ENCODE measurements around the gene GRM8.

The GRM8 gene

DNA sequence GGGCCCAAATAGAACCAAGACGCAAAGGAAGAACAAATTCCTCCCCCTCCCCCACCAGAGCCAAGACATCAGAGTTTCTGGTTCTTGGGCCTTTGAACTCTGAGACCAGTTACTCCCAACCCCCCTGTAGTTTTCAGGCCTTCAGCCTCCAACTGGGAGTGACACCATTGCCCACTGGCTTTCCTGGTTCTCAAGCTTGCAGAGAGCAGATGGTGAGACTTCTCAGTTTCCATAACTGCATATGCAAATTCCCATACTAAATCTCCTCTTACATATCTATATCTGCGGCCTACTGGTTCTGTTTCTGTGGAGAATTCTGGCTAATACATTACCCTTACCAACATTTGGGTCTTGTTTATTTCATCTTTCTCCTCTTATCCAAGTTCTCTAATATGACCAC, 762.9 kb downstream of the GRM8 start:
- Histone ChIP-seq H3K27me3 (ENCODE audit: control insufficient read depth, insufficient read depth, low read length, poor library complexity, severe bottlenecking) (no peaks in the 10 kb centered on the region), H3K9me3 (ENCODE audit: control insufficient read depth, low read length) (no peaks in the 10 kb centered on the region), H3K4me3 (ENCODE audit: insufficient read depth, low read depth, low read length) (no peak overlapping the region), H3K4me1 (ENCODE audit: control insufficient read depth, insufficient read depth, low read length) (no peaks in the 10 kb centered on the region), H3K36me3 (ENCODE audit: control insufficient read depth, insufficient read depth, low read length) (no peaks in the 10 kb centered on the region), H3K27ac (ENCODE audit: insufficient read depth, low read depth, low read length, poor library complexity, severe bottlenecking) (no peak overlapping the region)
- whole genome bisulfite sequencing, 2 experiments = 86 to 91% methylated on average over 2 of the region's 2 CpGs

DNA sequence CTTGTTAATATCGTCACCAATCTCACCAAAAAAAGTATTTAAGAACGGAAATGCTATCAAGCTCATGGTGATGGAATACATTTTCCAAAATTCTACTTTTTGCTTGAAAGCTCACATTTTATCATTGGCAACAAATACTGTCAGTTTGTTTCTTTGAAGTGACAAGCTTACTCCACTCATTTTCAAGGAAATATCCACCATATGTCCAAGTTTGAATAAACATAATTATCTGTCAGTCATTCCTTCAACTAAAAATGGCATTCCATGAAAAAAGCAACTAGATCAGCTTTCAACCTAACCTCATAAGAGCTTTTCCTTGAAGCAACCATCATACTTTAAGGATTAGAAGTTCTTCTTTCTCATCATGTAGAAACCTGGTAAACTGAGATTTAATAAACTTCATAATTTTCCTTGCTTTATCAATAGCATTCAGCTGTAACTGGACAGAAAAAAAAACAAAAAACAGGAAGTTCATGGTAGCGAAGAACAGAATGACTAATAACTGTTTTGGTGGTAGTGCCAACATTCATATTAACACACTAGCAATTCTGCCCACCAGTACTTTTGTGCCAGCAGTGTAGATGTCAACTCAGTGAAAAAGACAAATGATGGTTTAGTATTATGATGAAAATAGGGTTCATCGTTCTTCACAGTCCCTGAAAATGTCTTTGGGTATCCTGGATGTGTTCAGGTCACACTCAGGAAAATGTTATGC, 764.9 kb downstream of the GRM8 start:
- Histone ChIP-seq H3K27me3 (ENCODE audit: control insufficient read depth, insufficient read depth, low read length, poor library complexity, severe bottlenecking) (no peaks in the 10 kb centered on the region), H3K4me3 (ENCODE audit: insufficient read depth, low read depth, low read length) (no peak overlapping the region), H3K27ac (ENCODE audit: insufficient read depth, low read depth, low read length, poor library complexity, severe bottlenecking) (no peak overlapping the region), H3K36me3 (ENCODE audit: control insufficient read depth, insufficient read depth, low read length) (no peaks in the 10 kb centered on the region), H3K4me1 (ENCODE audit: control insufficient read depth, insufficient read depth, low read length) (no peaks in the 10 kb centered on the region), H3K9me3 (ENCODE audit: control insufficient read depth, low read length) (no peaks in the 10 kb centered on the region)
- WGBS, 2 experiments = 95% methylated on average over 4 of the region's 4 CpGs

DNA sequence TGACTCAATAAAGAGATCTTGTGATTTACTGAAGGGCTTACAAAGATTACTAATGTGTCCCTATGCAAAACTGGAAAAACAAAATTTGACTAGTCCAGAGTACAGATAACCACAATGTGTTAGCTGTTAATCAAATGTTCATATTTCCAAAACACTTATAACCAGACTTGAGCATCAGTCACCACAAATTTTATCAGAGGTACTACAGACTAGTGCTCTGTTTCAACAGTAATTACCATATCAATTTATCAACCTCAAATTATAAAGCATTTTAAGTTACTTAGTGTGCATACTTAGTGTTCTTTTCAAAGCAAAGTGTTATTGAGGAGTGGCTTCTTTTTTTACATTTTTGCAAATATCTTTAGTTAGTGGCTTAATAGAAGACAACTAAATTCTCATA, 765.9 kb downstream of the GRM8 start:
- no peak overlapping the region for H3K4me3 ChIP-seq (ENCODE audit: insufficient read depth, low read depth, low read length)
- no peaks in the 10 kb centered on the region for H3K36me3 ChIP-seq (ENCODE audit: control insufficient read depth, insufficient read depth, low read length)
- H3K27ac ChIP-seq (ENCODE audit: insufficient read depth, low read depth, low read length, poor library complexity, severe bottlenecking) = no peak overlapping the region
- H3K9me3 ChIP-seq (ENCODE audit: control insufficient read depth, low read length) = no peaks in the 10 kb centered on the region
- no peaks in the 10 kb centered on the region for H3K27me3 ChIP-seq (ENCODE audit: control insufficient read depth, insufficient read depth, low read length, poor library complexity, severe bottlenecking)
- no peaks in the 10 kb centered on the region for H3K4me1 ChIP-seq (ENCODE audit: control insufficient read depth, insufficient read depth, low read length)

DNA sequence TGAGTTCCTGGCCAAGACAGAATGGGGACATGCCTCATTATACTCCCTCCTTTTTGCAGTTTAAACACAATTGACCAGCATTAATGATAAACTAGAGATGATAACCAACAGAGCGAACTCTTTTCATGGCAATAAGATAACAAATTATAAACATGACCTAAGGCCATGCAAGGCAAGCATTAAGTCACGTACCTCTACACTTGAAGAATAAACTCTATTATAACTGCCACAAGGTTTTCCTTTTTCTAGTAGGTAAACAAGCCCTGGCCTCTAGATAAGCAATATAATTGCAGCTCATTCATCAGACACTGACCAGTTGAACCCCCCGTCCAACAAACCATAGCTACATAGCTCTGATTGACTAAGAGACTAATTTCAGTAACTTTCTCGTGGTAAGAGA, 767.0 kb downstream of the GRM8 start:
- Histone ChIP-seq H3K27me3 (ENCODE audit: control insufficient read depth, insufficient read depth, low read length, poor library complexity, severe bottlenecking) (no peaks in the 10 kb centered on the region), H3K27ac (ENCODE audit: insufficient read depth, low read depth, low read length, poor library complexity, severe bottlenecking) (no peak overlapping the region), H3K36me3 (ENCODE audit: control insufficient read depth, insufficient read depth, low read length) (no peaks in the 10 kb centered on the region), H3K4me3 (ENCODE audit: insufficient read depth, low read depth, low read length) (no peak overlapping the region), H3K9me3 (ENCODE audit: control insufficient read depth, low read length) (no peaks in the 10 kb centered on the region), H3K4me1 (ENCODE audit: control insufficient read depth, insufficient read depth, low read length) (no peaks in the 10 kb centered on the region)
- 93 to 98% methylated on average over 4 of the region's 4 CpGs for WGBS, 2 experiments

DNA sequence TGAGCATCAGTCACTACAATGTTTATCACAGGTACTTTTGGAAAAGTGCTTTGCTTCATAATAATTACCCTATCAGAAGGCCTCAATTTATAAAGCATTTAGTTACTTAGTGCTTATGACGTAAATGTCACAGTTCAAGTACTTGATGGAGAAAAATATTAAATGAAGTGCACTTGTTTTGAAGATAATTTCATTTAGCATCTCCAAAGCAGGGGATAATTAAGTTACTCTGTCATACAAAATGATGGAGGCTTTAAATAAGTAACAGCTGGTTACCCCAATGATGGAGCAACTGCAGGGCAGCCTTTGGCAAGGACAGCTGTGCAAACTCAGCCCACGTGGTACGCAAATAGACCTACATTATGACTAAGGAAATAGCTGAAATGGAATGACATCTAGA, 768.8 kb downstream of the GRM8 start:
- H3K27me3 ChIP-seq (ENCODE audit: control insufficient read depth, insufficient read depth, low read length, poor library complexity, severe bottlenecking) = no peaks in the 10 kb centered on the region
- H3K9me3 ChIP-seq (ENCODE audit: control insufficient read depth, low read length) = no peaks in the 10 kb centered on the region
- no peak overlapping the region for H3K4me3 ChIP-seq (ENCODE audit: insufficient read depth, low read depth, low read length)
- 87 to 91% methylated on average over 3 of the region's 3 CpGs for WGBS, 2 experiments
- H3K27ac ChIP-seq (ENCODE audit: insufficient read depth, low read depth, low read length, poor library complexity, severe bottlenecking) = no peak overlapping the region
- H3K4me1 ChIP-seq (ENCODE audit: control insufficient read depth, insufficient read depth, low read length) = no peaks in the 10 kb centered on the region
- H3K36me3 ChIP-seq (ENCODE audit: control insufficient read depth, insufficient read depth, low read length) = no peaks in the 10 kb centered on the region

DNA sequence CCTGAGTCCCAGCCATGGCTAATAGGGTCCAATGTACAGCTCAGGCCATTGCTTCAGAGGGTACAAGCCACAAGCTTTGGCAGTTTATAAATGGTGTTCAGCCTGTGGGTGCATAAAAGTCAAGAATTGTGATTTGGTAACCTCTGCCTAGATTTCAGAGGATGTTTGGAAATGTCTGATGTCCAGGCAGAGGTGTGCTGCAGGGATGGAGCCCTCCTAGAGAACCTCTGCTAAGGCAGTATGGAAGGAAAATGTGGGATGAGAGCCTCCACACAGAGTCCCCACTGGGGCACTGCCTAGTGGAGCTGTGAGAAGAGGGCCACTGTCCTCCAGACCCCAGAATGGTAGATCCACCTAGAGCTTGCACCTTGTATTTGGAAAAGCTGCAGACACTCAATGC, 779.9 kb downstream of the GRM8 start:
- Histone ChIP-seq H3K27ac (ENCODE audit: insufficient read depth, low read depth, low read length, poor library complexity, severe bottlenecking) (no peak overlapping the region), H3K27me3 (ENCODE audit: control insufficient read depth, insufficient read depth, low read length, poor library complexity, severe bottlenecking) (no peaks in the 10 kb centered on the region), H3K4me1 (ENCODE audit: control insufficient read depth, insufficient read depth, low read length) (no peaks in the 10 kb centered on the region), H3K4me3 (ENCODE audit: insufficient read depth, low read depth, low read length) (no peak overlapping the region), H3K36me3 (ENCODE audit: control insufficient read depth, insufficient read depth, low read length) (no peaks in the 10 kb centered on the region), H3K9me3 (ENCODE audit: control insufficient read depth, low read length) (no peaks in the 10 kb centered on the region)

DNA sequence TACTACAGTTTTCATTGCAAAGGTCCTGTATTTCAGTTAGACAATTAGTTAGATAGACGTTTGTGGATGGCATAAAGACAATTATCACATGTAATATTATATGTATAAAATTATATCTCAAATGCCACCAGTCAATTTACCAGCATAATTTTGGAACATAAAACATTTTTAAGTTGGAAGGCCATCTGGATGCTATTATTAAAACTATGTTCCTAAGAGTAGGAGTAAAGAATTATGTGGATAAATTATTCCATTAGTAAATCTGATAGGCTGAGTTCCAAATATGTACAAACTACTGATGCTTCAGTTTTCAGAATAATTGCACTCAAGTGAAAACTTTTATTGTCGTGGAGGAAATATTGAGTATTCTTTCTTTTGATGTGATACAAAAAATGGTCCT, 790.3 kb downstream of the GRM8 start:
- Histone ChIP-seq H3K27me3 (ENCODE audit: control insufficient read depth, insufficient read depth, low read length, poor library complexity, severe bottlenecking) (no peaks in the 10 kb centered on the region), H3K36me3 (ENCODE audit: control insufficient read depth, insufficient read depth, low read length) (no peaks in the 10 kb centered on the region), H3K4me3 (ENCODE audit: insufficient read depth, low read depth, low read length) (no peak overlapping the region), H3K27ac (ENCODE audit: insufficient read depth, low read depth, low read length, poor library complexity, severe bottlenecking) (no peak overlapping the region), H3K4me1 (ENCODE audit: control insufficient read depth, insufficient read depth, low read length) (no peaks in the 10 kb centered on the region), H3K9me3 (ENCODE audit: control insufficient read depth, low read length) (no peaks in the 10 kb centered on the region)
- 80% methylated on average over 1 of the region's 2 CpGs; no CpG with 5 or more reads in 1 of the 2 experiments for WGBS, 2 experiments

DNA sequence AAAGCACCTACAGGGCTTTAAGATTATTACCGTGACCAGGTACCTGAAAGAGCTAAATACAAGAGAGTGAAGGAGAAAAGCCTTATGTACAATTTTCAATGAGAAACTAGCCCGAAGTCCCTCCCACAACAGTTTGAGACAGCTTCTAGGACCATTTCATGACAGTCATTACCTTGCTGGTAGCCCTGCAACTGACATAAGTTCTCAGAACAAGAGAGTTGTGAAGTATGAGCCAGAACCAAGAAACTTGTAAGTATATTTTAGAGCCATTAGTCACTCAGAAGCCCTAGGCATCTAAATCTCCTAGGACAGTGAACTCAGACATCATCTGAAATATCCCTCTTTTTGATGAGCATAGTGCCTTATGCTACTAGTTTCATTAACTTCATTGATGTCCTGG, 792.1 kb downstream of the GRM8 start:
- Histone ChIP-seq H3K4me3 (ENCODE audit: insufficient read depth, low read depth, low read length) (no peak overlapping the region), H3K4me1 (ENCODE audit: control insufficient read depth, insufficient read depth, low read length) (no peaks in the 10 kb centered on the region), H3K27ac (ENCODE audit: insufficient read depth, low read depth, low read length, poor library complexity, severe bottlenecking) (no peak overlapping the region), H3K36me3 (ENCODE audit: control insufficient read depth, insufficient read depth, low read length) (no peaks in the 10 kb centered on the region), H3K27me3 (ENCODE audit: control insufficient read depth, insufficient read depth, low read length, poor library complexity, severe bottlenecking) (no peaks in the 10 kb centered on the region), H3K9me3 (ENCODE audit: control insufficient read depth, low read length) (no peaks in the 10 kb centered on the region)
- 83 to 96% methylated on average over 2 of the region's 2 CpGs for WGBS, 2 experiments

DNA sequence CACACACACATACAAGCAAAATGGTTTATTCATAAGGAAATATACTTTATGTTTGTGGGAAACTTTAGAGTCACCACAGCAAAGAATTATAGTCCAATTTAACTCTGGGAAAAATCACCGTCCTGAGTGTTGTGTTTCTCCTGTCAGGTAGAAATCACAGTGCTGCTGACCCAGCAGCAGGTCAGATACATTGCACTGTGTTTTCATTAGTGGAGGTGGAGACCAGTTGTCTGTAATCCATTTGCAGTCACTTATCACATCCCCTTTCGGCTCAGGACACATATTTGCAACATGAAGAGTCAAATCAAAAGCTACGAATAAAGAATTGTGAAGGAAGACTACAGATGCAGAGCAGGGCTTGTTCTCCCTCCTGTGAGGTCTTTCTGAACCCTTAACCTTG, 799.6 kb downstream of the GRM8 start:
- no peak overlapping the region for H3K4me3 ChIP-seq (ENCODE audit: insufficient read depth, low read depth, low read length)
- no peak overlapping the region for H3K27ac ChIP-seq (ENCODE audit: insufficient read depth, low read depth, low read length, poor library complexity, severe bottlenecking)
- H3K27me3 ChIP-seq (ENCODE audit: control insufficient read depth, insufficient read depth, low read length, poor library complexity, severe bottlenecking) = no peaks in the 10 kb centered on the region
- H3K9me3 ChIP-seq (ENCODE audit: control insufficient read depth, low read length) = no peaks in the 10 kb centered on the region
- no peaks in the 10 kb centered on the region for H3K4me1 ChIP-seq (ENCODE audit: control insufficient read depth, insufficient read depth, low read length)
- WGBS, 2 experiments = 93 to 95% methylated on average over 2 to 3 of the region's 3 CpGs
- no peaks in the 10 kb centered on the region for H3K36me3 ChIP-seq (ENCODE audit: control insufficient read depth, insufficient read depth, low read length)

DNA sequence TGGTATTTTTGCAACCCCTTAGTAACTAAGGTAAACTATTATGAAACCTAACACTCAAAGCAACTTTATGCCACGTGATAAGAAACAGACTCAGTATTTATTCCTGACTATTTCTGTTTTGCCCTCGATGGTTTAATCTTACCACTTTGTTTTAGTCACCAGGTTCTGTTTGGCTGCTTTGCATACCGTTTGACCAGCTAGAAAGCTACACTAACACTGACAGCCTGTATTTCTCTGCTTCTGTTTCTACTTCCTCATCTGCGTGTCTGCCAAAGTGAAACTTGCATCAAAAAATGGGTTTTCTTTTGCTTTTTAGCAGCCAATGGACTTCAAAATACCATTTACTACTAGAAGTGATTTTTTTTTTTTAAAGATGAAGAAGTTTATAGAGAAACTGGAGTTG, 802.5 kb downstream of the GRM8 start:
- 87 to 93% methylated on average over 4 of the region's 4 CpGs for WGBS, 2 experiments
- Histone ChIP-seq H3K9me3 (ENCODE audit: control insufficient read depth, low read length) (no peaks in the 10 kb centered on the region), H3K36me3 (ENCODE audit: control insufficient read depth, insufficient read depth, low read length) (no peaks in the 10 kb centered on the region), H3K27me3 (ENCODE audit: control insufficient read depth, insufficient read depth, low read length, poor library complexity, severe bottlenecking) (no peaks in the 10 kb centered on the region), H3K27ac (ENCODE audit: insufficient read depth, low read depth, low read length, poor library complexity, severe bottlenecking) (no peak overlapping the region), H3K4me1 (ENCODE audit: control insufficient read depth, insufficient read depth, low read length) (no peaks in the 10 kb centered on the region), H3K4me3 (ENCODE audit: insufficient read depth, low read depth, low read length) (no peak overlapping the region)
